ENCODE data around the gene ATAD3B.
A peak's percentile ranks its signal among the peaks of the same experiment; 100 is the strongest.
"Not testable (repeated sequence)": the region's sequence is repeated elsewhere in the genome, so short reads cannot be mapped to it uniquely, and the experiment has no call there.

Gene ATAD3B

GRCh38 chr1:1528301-1529267 is 57.0 kb downstream of the ATAD3B start:
- no peak for TF ChIP-seq LEF1 (IDR thresholded peaks at IDR 0.05; ENCODE audit: borderline replicate concordance)
- TF ChIP-seq FOXA1 (IDR thresholded peaks at IDR 0.05), result no peak
- TF ChIP-seq ZNF384 (IDR thresholded peaks at IDR 0.05), result no peak
- TF ChIP-seq ARNT (IDR thresholded peaks at IDR 0.05), result no peak
- TF ChIP-seq PKNOX1 (IDR thresholded peaks at IDR 0.05), result no peak
- no peak for TF ChIP-seq HDGF (IDR thresholded peaks at IDR 0.05; ENCODE audit: borderline replicate concordance)
- TF ChIP-seq CTBP1 (IDR thresholded peaks at IDR 0.05; ENCODE audit: borderline replicate concordance), result no peak
- TF ChIP-seq SP1 (IDR thresholded peaks at IDR 0.05), result no peak
- no peak for TF ChIP-seq FOXK2 (IDR thresholded peaks at IDR 0.05)
- TF ChIP-seq ELF4 (IDR thresholded peaks at IDR 0.05), result no peak
- no peak for TF ChIP-seq SUZ12 (IDR thresholded peaks at IDR 0.05)
- no peak for TF ChIP-seq TARDBP (IDR thresholded peaks at IDR 0.05)
- no peak for TF ChIP-seq BHLHE40 (IDR thresholded peaks at IDR 0.05; ENCODE audit: borderline replicate concordance)
- ChIA-PET CTCF (interaction anchor here (0.7 kb wide), 1 partner anchor 25 kb away, joined by 3 read pairs; no protein-coding TSS in a partner anchor), POLR2A (no interaction called here)
- peak; percentile 2 for DNase-seq (ENCODE audit: extremely low spot score)

DNA sequence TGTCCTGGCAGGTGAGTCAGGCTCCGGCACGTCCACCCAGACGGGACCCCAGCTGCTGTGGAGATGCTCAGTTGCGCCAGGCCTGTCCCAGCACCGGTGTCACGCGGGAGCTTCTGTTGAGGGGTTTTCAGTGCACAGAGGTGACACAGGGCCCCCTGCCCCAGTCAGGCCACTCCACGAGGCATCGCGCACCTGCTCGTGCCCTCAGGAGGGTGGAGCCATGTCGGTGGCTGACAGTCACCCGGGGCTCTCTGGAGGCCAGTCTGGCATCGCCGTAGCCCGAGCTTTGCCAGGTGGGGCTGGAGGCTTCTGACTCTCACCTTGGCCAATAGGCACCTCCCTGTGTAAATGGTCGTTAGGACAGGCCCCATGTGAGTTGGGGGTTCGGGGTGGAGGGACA is 57.8 kb downstream of the ATAD3B start:
- peak; percentile 1 for DNase-seq (ENCODE audit: extremely low spot score)
- TF ChIP-seq CTBP1 (IDR thresholded peaks at IDR 0.05; ENCODE audit: borderline replicate concordance), result no peak
- no peak for TF ChIP-seq TARDBP (IDR thresholded peaks at IDR 0.05)
- no peak for TF ChIP-seq PKNOX1 (IDR thresholded peaks at IDR 0.05)
- TF ChIP-seq HDGF (IDR thresholded peaks at IDR 0.05; ENCODE audit: borderline replicate concordance), result no peak
- CTCF ChIA-PET, result no interaction called here
- POLR2A ChIA-PET, result no interaction called here

DNA sequence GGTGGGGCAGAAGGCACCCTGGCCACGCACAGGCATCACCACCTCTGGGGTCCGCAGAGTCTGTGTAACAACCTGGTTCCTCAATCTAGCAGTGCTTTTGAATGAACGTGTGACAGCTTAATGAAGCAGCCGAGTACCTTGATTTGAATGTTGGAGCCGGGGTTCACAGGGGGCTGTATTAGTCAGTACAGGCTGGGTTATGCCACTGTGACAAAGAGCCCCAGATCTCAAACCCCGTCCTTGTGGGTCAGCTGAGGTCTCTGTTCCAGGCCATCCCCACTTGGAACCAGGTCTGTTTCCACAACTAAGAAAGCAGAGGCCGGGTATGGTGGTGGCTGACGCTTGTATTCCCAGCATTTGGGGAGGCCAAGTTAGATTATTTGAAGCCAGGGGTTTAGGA is 58.4 kb downstream of the ATAD3B start:
- ChIA-PET CTCF (no interaction called here), POLR2A (no interaction called here)
- no peak for TF ChIP-seq NFRKB (IDR thresholded peaks at IDR 0.05)
- no peak for TF ChIP-seq ZNF384 (IDR thresholded peaks at IDR 0.05)
- no peak for TF ChIP-seq L3MBTL2 (conservative IDR thresholded peaks at IDR 0.05)
- TF ChIP-seq ELF4 (IDR thresholded peaks at IDR 0.05), result no peak
- no peak for TF ChIP-seq BHLHE40 (IDR thresholded peaks at IDR 0.05; ENCODE audit: borderline replicate concordance)
- TF ChIP-seq FOXK2 (IDR thresholded peaks at IDR 0.05), result no peak
- TF ChIP-seq ARNT (IDR thresholded peaks at IDR 0.05), result no peak
- no peak for TF ChIP-seq LEF1 (IDR thresholded peaks at IDR 0.05; ENCODE audit: borderline replicate concordance)
- no peak for TF ChIP-seq TARDBP (IDR thresholded peaks at IDR 0.05)
- DNase-seq (ENCODE audit: extremely low spot score), result no peak

GRCh38 chr1:1531947-1532346 is 60.4 kb downstream of the ATAD3B start:
- POLR2A ChIA-PET, result no interaction called here

GRCh38 chr1:1533176-1533893 is 61.8 kb downstream of the ATAD3B start:
- POLR2A ChIA-PET, result not testable (repeated sequence)

More at GRCh38 chr1:1531947-1532346, 60.4 kb downstream of the ATAD3B start:
- CTCF ChIA-PET, result no interaction called here
- no peak for DNase-seq (ENCODE audit: extremely low spot score)
- TF ChIP-seq PKNOX1 (IDR thresholded peaks at IDR 0.05), result no peak
- no peak for TF ChIP-seq SP1 (IDR thresholded peaks at IDR 0.05)
- no peak for TF ChIP-seq FOXK2 (IDR thresholded peaks at IDR 0.05)
- no peak for TF ChIP-seq CTBP1 (IDR thresholded peaks at IDR 0.05; ENCODE audit: borderline replicate concordance)
- TF ChIP-seq FOXA1 (IDR thresholded peaks at IDR 0.05), result no peak

GRCh38 chr1:1533894-1534291 is 62.3 kb downstream of the ATAD3B start:
- CTCF ChIA-PET; POLR2A ChIA-PET; DNase-seq (ENCODE audit: extremely low spot score): not testable (repeated sequence)

More at GRCh38 chr1:1533176-1533893, 61.8 kb downstream of the ATAD3B start:
- DNase-seq (ENCODE audit: extremely low spot score); CTCF ChIA-PET: not testable (repeated sequence)

GRCh38 chr1:1534401-1535154 is 63.0 kb downstream of the ATAD3B start:
- TF ChIP-seq CTBP1 (IDR thresholded peaks at IDR 0.05; ENCODE audit: borderline replicate concordance) (no peak), ELF4 (IDR thresholded peaks at IDR 0.05) (no peak), FOXK2 (IDR thresholded peaks at IDR 0.05) (no peak), LEF1 (IDR thresholded peaks at IDR 0.05; ENCODE audit: borderline replicate concordance) (no peak), PKNOX1 (IDR thresholded peaks at IDR 0.05) (no peak), ZNF384 (IDR thresholded peaks at IDR 0.05) (no peak), FOXM1 (IDR thresholded peaks at IDR 0.05; ENCODE audit: borderline replicate concordance) (no peak), TARDBP (IDR thresholded peaks at IDR 0.05) (no peak)
- POLR2A ChIA-PET, result no interaction called here
- DNase-seq (ENCODE audit: extremely low spot score), result no peak
- CTCF ChIA-PET, result no interaction called here
